Activated T-cell treated with anti-CD3 and anti-CD28 coated beads, Interleukin-2, amount 50 U/mL, for 24 hours (primary cell): ENCODE results near the gene SYAP1.

Experiments
- DNase-seq: peaks from one replicate; pipeline ENCODE4 v3.0.0-alpha.2; 2020
- H3K27ac Mint-ChIP-seq: 2 replicates; pipeline ENCODE4 v1.8.0; 2020; ENCODE audit warnings: mild to moderate bottlenecking, mixed read lengths
- H3K27me3 Mint-ChIP-seq: 2 replicates; pipeline ENCODE4 v1.8.0; 2020; ENCODE audit warnings: mixed read lengths
- H3K36me3 Mint-ChIP-seq: 2 replicates; pipeline ENCODE4 v1.8.0; 2020; ENCODE audit warnings: low read depth, mixed read lengths
- H3K4me1 Mint-ChIP-seq: 2 replicates; pipeline ENCODE4 v1.8.0; 2020; ENCODE audit warnings: low read depth, mixed read lengths
- H3K4me3 Mint-ChIP-seq: 2 replicates; pipeline ENCODE4 v1.8.0; 2020; ENCODE audit warnings: mild to moderate bottlenecking, moderate library complexity, mixed read lengths
- H3K9me3 Mint-ChIP-seq: 2 replicates; pipeline ENCODE4 v1.8.0; 2020; ENCODE audit warnings: mixed read lengths

The SYAP1 gene, protein sequence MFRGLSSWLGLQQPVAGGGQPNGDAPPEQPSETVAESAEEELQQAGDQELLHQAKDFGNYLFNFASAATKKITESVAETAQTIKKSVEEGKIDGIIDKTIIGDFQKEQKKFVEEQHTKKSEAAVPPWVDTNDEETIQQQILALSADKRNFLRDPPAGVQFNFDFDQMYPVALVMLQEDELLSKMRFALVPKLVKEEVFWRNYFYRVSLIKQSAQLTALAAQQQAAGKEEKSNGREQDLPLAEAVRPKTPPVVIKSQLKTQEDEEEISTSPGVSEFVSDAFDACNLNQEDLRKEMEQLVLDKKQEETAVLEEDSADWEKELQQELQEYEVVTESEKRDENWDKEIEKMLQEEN

DNA sequence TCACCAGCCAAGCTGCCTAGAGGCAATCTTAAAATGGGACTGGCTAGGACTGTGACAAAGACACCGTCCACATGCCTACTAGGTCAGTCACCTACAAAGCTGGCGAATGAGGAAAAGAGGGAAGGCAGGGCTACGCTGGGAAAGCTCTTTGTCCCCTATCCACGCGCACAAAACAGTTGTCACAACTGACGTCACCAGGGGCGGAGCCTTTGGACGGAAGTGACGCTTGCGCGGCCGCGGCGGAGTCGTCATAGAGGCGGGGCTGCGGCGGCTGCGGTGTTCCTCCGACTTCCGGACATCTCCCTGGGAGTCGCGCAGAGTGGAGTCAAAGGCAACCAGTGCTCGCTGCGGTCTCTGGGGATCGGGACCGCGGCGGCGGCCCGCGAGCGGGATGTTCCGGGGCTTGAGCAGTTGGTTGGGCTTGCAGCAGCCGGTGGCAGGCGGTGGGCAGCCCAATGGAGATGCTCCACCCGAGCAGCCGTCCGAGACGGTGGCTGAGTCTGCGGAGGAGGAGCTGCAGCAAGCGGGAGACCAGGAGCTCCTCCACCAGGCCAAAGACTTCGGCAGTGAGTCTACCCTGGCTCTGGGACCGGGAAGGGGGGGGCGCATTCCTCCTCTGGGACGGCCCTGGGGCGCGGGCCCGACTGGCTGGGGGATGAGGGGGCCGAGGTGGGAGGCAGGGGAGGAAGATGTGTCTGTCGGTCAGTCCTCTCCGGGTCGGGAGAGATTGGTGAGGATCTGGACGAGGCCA lies at the start of gene SYAP1:
SYAP1 (plus strand) TSS at position 279 of the 751 bp plus-strand sequence; CDS start at position 392, 113 bp downstream.
- Mint-ChIP-seq H3K4me1 (peaks cover 47% of the 10 kb centered on the region), H3K4me3 (peak within 1 kb of the TSS; percentile 96), H3K27me3 (no peaks in the 10 kb centered on the region), H3K27ac (peak within 1 kb of the TSS; percentile 97), H3K9me3 (no peaks in the 10 kb centered on the region), H3K36me3 (peaks cover 22% of the 10 kb centered on the region)
- peak; percentile 99 for DNase-seq

DNA sequence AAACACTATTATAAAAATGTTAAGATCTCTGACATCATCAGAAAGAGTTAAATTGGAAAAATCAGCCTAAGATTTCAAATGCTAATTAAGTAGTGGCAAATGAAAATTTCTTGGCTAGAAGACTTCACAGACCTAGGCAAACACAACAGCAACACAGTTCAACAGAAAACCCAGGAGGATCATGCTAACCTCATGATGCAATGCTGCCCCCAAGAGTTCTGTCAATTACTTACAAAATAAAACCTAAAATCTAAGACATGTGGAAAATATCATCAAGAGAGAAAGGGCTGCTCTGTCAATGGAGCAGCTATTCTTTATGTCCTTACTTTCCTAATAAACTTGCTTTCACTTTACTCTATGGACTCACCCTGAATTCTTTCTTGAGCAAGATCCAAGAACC lies 48.4 kb upstream of the SYAP1 start:
- H3K27ac Mint-ChIP-seq: no peak overlapping the region
- peaks cover 16% of the 10 kb centered on the region for H3K27me3 Mint-ChIP-seq
- no peaks in the 10 kb centered on the region for H3K4me1 Mint-ChIP-seq
- H3K36me3 Mint-ChIP-seq: peaks cover 3% of the 10 kb centered on the region
- DNase-seq: no peak
- no peak overlapping the region for H3K4me3 Mint-ChIP-seq
- H3K9me3 Mint-ChIP-seq: no peaks in the 10 kb centered on the region

DNA sequence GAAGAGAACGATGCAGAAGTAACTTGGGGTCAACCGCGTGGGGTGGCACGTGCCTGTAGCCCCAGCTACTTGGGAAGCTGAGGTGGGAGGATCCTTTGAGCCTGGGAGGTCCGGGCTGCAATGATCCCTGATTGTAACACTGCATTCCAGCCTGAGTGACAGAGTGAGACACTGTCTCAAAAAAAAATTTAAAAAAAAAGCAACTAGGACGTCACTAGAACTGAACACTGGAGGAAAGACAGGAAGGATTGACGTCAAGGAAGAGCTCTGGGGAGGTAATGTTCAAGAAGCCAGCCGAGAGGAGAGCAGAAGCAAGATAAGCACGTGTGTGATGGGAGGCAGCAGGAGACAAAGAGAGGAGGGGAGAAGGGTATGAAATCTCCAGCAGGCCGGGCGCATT lies 40.7 kb upstream of the SYAP1 start:
- no peak overlapping the region for H3K27ac Mint-ChIP-seq
- no peaks in the 10 kb centered on the region for H3K9me3 Mint-ChIP-seq
- no peaks in the 10 kb centered on the region for H3K4me1 Mint-ChIP-seq
- DNase-seq: no peak
- peaks cover 26% of the 10 kb centered on the region for H3K27me3 Mint-ChIP-seq
- H3K36me3 Mint-ChIP-seq: peaks cover 16% of the 10 kb centered on the region
- H3K4me3 Mint-ChIP-seq: no peak overlapping the region

DNA sequence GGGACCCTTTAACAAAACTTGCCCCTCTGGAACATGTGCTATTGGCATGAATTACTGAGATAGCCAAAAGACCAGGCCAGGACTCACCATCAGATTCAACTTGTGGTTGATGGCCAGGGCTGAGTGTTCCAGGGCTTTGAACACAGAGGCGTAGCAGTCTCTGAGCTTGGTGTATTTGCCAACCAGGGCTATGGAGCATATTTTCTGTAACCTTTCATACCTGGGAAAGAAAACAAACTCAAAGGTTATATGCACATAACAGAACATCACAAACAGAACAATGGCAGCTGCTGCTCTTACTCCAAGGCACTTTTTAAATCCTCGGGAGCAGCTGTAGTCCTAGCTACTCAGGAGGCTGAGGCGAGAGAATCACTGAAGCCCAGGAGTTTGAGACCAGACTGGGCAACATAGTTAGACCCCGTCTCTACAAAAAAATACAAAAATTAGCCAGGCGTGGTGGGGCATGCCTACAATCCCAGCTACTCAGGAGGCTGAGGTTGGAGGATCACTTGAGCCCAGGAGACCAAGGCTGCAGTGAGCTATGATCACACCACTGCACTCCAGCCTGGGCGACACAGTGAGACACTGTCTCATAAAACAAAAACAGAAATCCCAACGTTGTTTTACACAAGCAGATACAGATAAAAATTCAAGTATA lies 36.3 kb upstream of the SYAP1 start:
- Mint-ChIP-seq H3K27ac (no peak overlapping the region), H3K27me3 (peaks cover 26% of the 10 kb centered on the region), H3K36me3 (peaks cover 20% of the 10 kb centered on the region), H3K9me3 (no peaks in the 10 kb centered on the region), H3K4me1 (no peaks in the 10 kb centered on the region), H3K4me3 (no peak overlapping the region)
- DNase-seq: no peak

DNA sequence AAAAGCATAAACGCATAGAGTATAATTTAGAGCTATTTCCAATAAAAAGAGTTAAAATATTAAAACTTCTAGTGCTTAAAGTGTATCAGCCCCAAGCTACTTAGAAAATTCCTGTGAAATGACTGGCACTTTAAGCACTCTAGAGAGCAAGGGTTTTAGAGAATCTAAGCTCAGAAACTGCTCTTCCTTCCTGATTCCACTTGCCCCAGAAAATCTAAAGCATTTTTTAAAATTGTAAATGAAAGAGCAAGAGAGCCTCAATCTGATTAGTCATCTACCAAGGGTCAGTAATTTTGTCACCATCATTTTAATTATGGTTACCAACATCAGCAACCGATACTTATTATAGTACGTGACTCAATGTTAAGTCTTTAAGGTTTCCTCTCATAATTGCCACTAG lies 31.9 kb upstream of the SYAP1 start:
- peaks cover 19% of the 10 kb centered on the region for H3K36me3 Mint-ChIP-seq
- no peak for DNase-seq
- no peak overlapping the region for H3K27ac Mint-ChIP-seq
- peaks cover 17% of the 10 kb centered on the region for H3K27me3 Mint-ChIP-seq
- H3K4me3 Mint-ChIP-seq: no peak overlapping the region
- H3K9me3 Mint-ChIP-seq: no peaks in the 10 kb centered on the region
- no peaks in the 10 kb centered on the region for H3K4me1 Mint-ChIP-seq

DNA sequence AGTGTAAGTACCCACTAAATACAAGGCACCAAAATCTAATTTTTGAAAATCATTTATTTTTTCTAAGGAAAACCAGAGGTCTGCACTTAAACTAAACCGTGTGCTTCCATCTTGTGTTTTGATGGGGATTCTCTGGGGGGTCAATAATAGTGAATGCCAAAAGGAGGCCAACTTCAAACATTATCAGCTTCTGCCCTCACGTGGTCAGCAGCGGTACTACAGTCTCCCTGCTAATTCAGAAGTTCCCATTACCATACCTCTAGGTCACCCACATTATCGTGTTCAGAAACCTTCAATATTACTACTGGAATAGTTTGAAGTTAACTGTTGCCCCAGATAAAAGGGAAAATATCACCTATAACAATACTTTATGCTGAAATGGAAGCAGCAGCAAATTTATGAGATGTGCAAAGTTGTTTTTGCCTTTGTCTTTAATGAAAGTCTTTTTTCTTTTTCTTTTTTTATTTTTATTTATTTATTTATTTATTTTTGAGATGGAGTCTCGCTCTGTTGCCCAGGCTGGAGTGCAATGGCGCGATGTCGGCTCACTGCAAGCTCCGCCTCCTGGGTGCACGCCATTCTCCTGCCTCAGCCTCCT lies 24.2 kb upstream of the SYAP1 start:
- Mint-ChIP-seq H3K36me3 (peaks cover 14% of the 10 kb centered on the region), H3K9me3 (no peaks in the 10 kb centered on the region), H3K27me3 (peaks cover 11% of the 10 kb centered on the region), H3K27ac (no peak overlapping the region), H3K4me3 (no peak overlapping the region), H3K4me1 (peaks cover 2% of the 10 kb centered on the region)
- peak; percentile 79 for DNase-seq

DNA sequence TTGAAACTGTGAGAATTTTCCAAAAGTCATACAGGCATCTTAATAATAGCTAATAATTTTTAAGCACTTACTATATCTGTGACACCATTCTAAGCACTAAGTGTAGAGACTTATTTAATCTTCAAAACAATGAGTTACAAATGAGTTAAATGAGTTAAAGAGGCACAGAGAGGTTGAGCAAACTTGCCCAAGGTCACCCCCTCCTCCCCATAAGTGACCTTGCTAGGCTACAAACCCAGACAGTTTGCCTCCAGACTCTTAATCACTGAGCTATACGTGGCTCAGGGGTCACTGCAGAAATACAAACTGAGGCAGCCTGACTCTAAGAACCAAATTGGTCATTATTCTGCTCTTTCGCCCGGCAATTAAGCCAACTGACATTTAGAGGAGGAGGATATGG lies 22.5 kb upstream of the SYAP1 start:
- no peak overlapping the region for H3K4me3 Mint-ChIP-seq
- H3K27ac Mint-ChIP-seq: no peak overlapping the region
- peaks cover 15% of the 10 kb centered on the region for H3K27me3 Mint-ChIP-seq
- no peak for DNase-seq
- no peaks in the 10 kb centered on the region for H3K9me3 Mint-ChIP-seq
- H3K36me3 Mint-ChIP-seq: peaks cover 10% of the 10 kb centered on the region
- H3K4me1 Mint-ChIP-seq: peaks cover 2% of the 10 kb centered on the region

DNA sequence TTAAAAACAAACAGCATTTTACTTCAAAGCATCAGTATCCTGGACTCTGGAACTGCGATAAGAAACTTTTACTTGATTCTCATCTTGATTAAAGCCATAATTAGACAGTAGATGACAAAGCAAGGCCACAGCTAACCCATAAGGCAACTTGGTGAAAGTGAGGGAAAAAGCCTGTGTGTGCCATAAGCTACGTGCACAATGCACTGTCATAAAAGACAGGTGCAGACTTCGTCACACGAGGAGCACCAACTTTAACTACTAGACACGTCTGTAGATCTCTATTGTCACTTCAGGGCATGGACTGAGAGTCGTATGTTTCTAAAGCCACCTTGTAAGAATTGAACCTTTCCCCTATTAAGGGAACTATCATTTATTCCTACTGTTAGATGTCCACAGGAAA lies 20.0 kb upstream of the SYAP1 start:
- Mint-ChIP-seq H3K4me3 (no peak overlapping the region), H3K27ac (no peak overlapping the region), H3K9me3 (no peaks in the 10 kb centered on the region), H3K27me3 (peaks cover 19% of the 10 kb centered on the region), H3K4me1 (peaks cover 2% of the 10 kb centered on the region), H3K36me3 (peaks cover 6% of the 10 kb centered on the region)
- DNase-seq: no peak

DNA sequence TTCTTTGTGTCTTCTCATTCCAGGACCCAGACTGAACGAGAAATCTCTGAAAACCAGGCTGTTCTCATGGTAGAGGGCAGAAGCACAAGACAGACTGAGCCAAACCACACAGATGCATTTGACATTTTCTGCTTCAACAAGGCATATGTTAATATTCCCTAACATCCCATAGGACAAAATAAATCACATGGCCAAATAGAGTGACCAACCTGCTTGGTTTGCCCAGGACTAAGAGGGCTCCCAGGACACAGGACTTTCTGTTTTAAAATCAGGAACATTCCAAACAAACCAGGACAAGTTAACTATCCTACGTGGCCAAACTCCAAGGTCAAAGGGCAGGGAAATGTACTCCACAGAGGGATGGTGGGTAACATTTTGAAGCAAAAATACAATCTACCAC lies 18.7 kb upstream of the SYAP1 start:
- Mint-ChIP-seq H3K27me3 (peaks cover 23% of the 10 kb centered on the region), H3K9me3 (no peaks in the 10 kb centered on the region), H3K27ac (no peak overlapping the region), H3K4me3 (no peak overlapping the region), H3K4me1 (no peaks in the 10 kb centered on the region), H3K36me3 (peaks cover 6% of the 10 kb centered on the region)
- DNase-seq: no peak

DNA sequence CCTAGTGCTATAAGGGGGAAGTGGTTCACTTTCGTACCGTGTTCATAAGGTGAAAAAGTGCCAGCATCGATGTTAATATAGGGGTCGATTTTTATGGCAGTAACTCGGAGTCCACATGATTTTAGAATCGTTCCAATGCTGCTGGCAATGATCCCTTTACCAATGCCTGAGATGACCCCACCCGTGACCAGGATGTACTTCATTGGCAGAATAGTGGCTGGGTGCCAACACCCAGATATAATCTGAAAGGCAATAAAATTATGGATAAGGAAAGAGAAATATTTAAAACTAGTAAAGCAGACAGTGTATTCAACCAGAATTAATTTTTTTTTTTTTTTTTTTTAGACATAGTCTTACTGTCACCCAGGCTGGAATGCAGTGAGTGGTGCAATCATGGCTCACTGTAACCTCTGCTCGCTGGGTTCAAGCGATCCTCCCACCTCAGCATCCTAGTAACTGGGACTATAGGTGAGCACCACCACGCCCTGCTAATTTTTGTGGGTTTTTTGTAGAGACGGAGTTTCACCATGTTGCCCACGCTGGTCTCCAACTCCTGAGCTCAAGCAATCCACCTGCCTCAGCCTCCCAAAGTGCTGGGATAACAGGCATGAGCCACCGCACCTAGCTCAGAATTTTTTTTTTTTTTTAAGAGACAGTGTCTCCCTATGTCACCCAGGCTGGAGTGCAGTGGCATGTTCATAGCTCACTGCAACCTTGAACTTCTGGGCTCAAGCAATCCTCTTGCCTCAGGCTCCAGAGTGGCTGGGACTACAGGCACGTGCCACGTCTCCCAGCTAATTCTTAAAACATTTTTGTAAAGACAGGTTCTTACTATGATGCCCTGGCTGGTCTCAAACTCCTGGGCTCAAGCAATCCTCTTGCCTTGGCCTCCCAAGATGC lies 16.5 kb upstream of the SYAP1 start:
- DNase-seq: no peak
- Mint-ChIP-seq H3K36me3 (peaks cover 3% of the 10 kb centered on the region), H3K27ac (no peak overlapping the region), H3K9me3 (no peaks in the 10 kb centered on the region), H3K27me3 (peaks cover 15% of the 10 kb centered on the region), H3K4me1 (no peaks in the 10 kb centered on the region), H3K4me3 (no peak overlapping the region)

DNA sequence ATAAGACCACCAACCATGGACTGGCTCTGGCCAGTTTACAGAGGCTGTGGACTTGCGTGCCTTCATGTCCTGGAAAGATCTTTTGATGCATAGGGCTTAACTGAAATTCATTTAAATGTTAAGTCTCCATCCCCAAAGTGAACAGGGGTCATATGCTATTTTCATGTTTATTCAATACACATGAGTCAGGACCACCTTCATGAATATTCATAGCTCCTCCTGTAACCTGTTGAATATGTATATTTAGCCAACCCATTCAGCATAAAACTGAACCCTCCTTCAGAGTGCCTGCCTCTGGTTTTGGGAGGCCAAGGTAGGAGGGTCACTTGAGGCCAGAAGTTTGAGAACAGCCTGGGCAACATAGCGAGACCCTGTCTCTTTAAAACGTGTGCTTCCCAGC lies 14.0 kb upstream of the SYAP1 start:
- Mint-ChIP-seq H3K9me3 (no peaks in the 10 kb centered on the region), H3K27ac (no peak overlapping the region), H3K36me3 (no peaks in the 10 kb centered on the region), H3K4me3 (no peak overlapping the region), H3K27me3 (peaks cover 21% of the 10 kb centered on the region), H3K4me1 (no peaks in the 10 kb centered on the region)
- no peak for DNase-seq

DNA sequence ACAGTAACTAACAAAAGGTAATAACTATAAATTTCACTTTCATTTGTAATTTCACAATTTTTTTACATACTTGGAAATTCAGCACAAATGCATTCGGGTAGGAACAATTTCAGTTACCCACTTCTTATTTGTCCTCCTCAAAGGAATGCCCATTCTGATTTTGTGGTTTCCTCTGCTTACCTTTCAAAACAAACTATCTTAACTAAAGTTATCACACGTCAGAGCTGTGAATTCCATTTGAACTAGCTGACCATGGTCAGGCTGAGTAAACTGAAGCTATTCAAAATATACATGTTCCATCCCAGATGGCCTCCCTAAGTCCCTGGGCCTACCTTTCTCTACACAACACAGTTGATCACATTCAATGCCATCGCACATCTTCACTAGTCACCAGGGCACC lies 11.4 kb upstream of the SYAP1 start:
- no peaks in the 10 kb centered on the region for H3K36me3 Mint-ChIP-seq
- H3K4me3 Mint-ChIP-seq: no peak overlapping the region
- H3K4me1 Mint-ChIP-seq: peaks cover 13% of the 10 kb centered on the region
- H3K9me3 Mint-ChIP-seq: no peaks in the 10 kb centered on the region
- peaks cover 36% of the 10 kb centered on the region for H3K27me3 Mint-ChIP-seq
- H3K27ac Mint-ChIP-seq: no peak overlapping the region
- DNase-seq: no peak

DNA sequence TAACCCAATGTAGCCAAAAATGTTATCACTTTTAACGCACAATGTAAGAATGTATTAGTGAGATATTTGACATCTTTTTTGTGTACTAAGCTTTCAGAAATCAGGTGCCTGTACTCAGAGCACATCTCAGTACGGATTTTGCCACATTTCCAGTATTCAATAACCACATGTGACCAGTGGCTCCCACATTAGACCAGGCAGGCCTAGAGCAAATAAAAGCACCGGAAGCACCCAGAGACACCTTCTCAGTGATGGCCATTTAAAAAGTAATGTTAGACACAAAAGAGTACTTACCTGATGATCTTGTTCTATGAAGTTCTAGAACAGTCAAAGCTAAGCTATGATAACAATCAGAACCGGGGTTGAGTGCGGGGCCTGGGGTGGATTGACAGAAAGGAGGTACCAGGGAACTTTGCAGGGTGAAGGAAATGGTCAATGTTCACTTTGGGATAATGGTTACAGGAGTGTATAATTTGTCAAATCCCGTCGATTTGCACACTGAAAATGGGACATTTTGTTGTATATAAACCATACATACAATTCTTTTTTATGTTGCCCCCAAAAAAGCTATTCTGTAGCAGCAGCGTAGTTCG lies 8.1 kb upstream of the SYAP1 start:
- Mint-ChIP-seq H3K36me3 (no peaks in the 10 kb centered on the region), H3K9me3 (no peaks in the 10 kb centered on the region), H3K27me3 (peaks cover 40% of the 10 kb centered on the region), H3K4me1 (peaks cover 14% of the 10 kb centered on the region), H3K4me3 (peak overlapping the region; percentile 84), H3K27ac (peak overlapping the region; percentile 19)
- no peak for DNase-seq
